Measurements from ENCODE around the gene SOBP. TPM values are rescaled to one million over a fixed set of nuclear protein-coding genes. Genes with fewer than 3 reads are reported as not detected.

Gene SOBP
- total RNA-seq, 1 experiment from 2014 or later, result 0.22 TPM

DNA sequence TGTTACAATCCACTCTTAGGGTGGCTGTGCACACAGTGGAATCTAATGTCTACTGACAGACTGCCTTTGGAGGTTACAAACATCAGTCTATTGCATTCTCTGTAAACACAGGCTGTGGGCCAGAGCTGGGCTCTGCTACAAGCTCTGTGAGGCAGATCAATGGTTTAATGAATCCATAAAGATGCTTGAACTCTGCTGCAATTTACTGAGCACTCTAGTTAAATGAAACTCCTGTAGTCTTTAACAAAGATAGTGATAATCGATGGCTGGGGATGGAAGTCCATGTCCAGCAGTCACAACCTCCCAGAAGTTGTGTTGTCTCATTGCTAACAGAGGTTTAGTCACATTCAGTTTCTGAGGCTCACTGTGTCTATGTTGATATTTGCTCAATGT is 50.5 kb downstream of the SOBP start:
- no peaks in the 10 kb centered on the region for H3F3A ChIP-seq (ENCODE audit: insufficient read depth, low read depth)
- no peaks in the 10 kb centered on the region for H3K27me3 ChIP-seq (ENCODE audit: insufficient read depth, low read depth)
- POLR2A ChIA-PET (ENCODE audit: unreplicated experiment), result no interaction called here
- no peaks in the 10 kb centered on the region for H3K4me1 ChIP-seq (replicated peaks; ENCODE audit: insufficient read depth)
- H3K4me2 ChIP-seq, result no peak overlapping the region
- TF ChIP-seq EZH2 (IDR thresholded peaks at IDR 0.05; ENCODE audit: low read depth), result no peak
- TF ChIP-seq, protein P1, sequence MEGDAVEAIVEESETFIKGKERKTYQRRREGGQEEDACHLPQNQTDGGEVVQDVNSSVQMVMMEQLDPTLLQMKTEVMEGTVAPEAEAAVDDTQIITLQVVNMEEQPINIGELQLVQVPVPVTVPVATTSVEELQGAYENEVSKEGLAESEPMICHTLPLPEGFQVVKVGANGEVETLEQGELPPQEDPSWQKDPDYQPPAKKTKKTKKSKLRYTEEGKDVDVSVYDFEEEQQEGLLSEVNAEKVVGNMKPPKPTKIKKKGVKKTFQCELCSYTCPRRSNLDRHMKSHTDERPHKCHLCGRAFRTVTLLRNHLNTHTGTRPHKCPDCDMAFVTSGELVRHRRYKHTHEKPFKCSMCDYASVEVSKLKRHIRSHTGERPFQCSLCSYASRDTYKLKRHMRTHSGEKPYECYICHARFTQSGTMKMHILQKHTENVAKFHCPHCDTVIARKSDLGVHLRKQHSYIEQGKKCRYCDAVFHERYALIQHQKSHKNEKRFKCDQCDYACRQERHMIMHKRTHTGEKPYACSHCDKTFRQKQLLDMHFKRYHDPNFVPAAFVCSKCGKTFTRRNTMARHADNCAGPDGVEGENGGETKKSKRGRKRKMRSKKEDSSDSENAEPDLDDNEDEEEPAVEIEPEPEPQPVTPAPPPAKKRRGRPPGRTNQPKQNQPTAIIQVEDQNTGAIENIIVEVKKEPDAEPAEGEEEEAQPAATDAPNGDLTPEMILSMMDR (conservative IDR thresholded peaks at IDR 0.05), result no peak
- CTCF ChIA-PET, result no interaction called here
- no peaks in the 10 kb centered on the region for H3K79me2 ChIP-seq (ENCODE audit: low read depth)
- H3K9me2 ChIP-seq (ENCODE audit: insufficient read depth), result no peaks in the 10 kb centered on the region
- H3K36me3 ChIP-seq (ENCODE audit: low read depth), result no peaks in the 10 kb centered on the region
- H4K20me1 ChIP-seq (ENCODE audit: insufficient read depth), result no peaks in the 10 kb centered on the region
- intact Hi-C loops (cut with micrococcal nuclease; ENCODE audit: unreplicated experiment), result no loop called here
- no peak for DNase-seq
- H3K9me3 ChIP-seq (ENCODE audit: insufficient read depth, low read depth), result no peaks in the 10 kb centered on the region
- H3K27ac ChIP-seq, result no peak overlapping the region
- no peak overlapping the region for H3K4me3 ChIP-seq
- no peak overlapping the region for H2AFZ ChIP-seq
- BruUV-seq (replicated peaks), result no TSS peak

DNA sequence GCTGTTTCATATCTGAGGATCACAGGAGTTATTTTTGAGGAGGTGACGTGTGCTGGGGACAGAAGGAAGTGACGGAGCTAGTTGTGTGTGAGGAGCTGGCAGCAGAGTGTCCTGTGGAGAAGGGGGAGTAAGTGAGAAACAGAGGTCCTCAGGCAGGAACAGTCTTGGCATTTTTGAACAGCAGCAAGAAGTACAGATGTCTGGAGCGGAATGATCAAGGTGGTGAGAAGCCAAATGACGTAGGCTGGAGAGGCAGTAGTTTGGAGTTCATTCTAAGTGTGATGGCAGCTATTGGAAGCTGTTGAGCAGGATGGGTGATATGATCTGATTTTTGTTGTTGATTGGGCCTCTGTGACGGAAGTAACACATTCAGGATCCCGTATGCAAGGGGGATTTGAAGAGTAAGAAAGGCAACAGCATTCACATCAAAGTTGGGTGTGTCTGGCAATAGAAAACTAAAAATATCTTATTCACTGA is 52.3 kb downstream of the SOBP start:
- no peaks in the 10 kb centered on the region for H3F3A ChIP-seq (ENCODE audit: insufficient read depth, low read depth)
- no peak overlapping the region for H3K27ac ChIP-seq
- no peak overlapping the region for H3K4me3 ChIP-seq
- ChIA-PET CTCF (no interaction called here), POLR2A (ENCODE audit: unreplicated experiment) (no interaction called here)
- BruUV-seq (replicated peaks), result no TSS peak
- no peaks in the 10 kb centered on the region for H3K36me3 ChIP-seq (ENCODE audit: low read depth)
- H3K4me2 ChIP-seq, result no peak overlapping the region
- no peak for DNase-seq
- no peak overlapping the region for H2AFZ ChIP-seq
- no peaks in the 10 kb centered on the region for H3K27me3 ChIP-seq (ENCODE audit: insufficient read depth, low read depth)
- TF ChIP-seq EZH2 (IDR thresholded peaks at IDR 0.05; ENCODE audit: low read depth), result no peak
- TF ChIP-seq, protein P1 (conservative IDR thresholded peaks at IDR 0.05), result no peak
- intact Hi-C loops (cut with micrococcal nuclease; ENCODE audit: unreplicated experiment), result no loop called here
- H3K9me3 ChIP-seq (ENCODE audit: insufficient read depth, low read depth), result no peaks in the 10 kb centered on the region
- H3K4me1 ChIP-seq (replicated peaks; ENCODE audit: insufficient read depth), result no peaks in the 10 kb centered on the region
- H3K9me2 ChIP-seq (ENCODE audit: insufficient read depth), result no peaks in the 10 kb centered on the region
- H3K79me2 ChIP-seq (ENCODE audit: low read depth), result no peaks in the 10 kb centered on the region
- no peaks in the 10 kb centered on the region for H4K20me1 ChIP-seq (ENCODE audit: insufficient read depth)

GRCh38 chr6:107543088-107543487 is 53.2 kb downstream of the SOBP start:
- no peaks in the 10 kb centered on the region for H3K79me2 ChIP-seq (ENCODE audit: low read depth)
- no TSS peak for BruUV-seq (replicated peaks)
- TF ChIP-seq, protein P1 (conservative IDR thresholded peaks at IDR 0.05), result no peak
- TF ChIP-seq EZH2 (IDR thresholded peaks at IDR 0.05; ENCODE audit: low read depth), result no peak
- no peaks in the 10 kb centered on the region for H3K4me1 ChIP-seq (replicated peaks; ENCODE audit: insufficient read depth)
- H3K4me2 ChIP-seq, result no peak overlapping the region
- no peak for DNase-seq
- no peaks in the 10 kb centered on the region for H4K20me1 ChIP-seq (ENCODE audit: insufficient read depth)
- H3K27ac ChIP-seq, result no peak overlapping the region
- ChIA-PET CTCF (no interaction called here), POLR2A (ENCODE audit: unreplicated experiment) (interaction anchor here (0.6 kb wide), 1 partner anchor 197 kb away, joined by 4 read pairs; no protein-coding TSS in a partner anchor)
- H3F3A ChIP-seq (ENCODE audit: insufficient read depth, low read depth), result no peaks in the 10 kb centered on the region
- intact Hi-C loops (cut with micrococcal nuclease; ENCODE audit: unreplicated experiment), result no loop called here
- no peaks in the 10 kb centered on the region for H3K36me3 ChIP-seq (ENCODE audit: low read depth)
- no peak overlapping the region for H2AFZ ChIP-seq
- no peaks in the 10 kb centered on the region for H3K9me2 ChIP-seq (ENCODE audit: insufficient read depth)
- no peak overlapping the region for H3K4me3 ChIP-seq
- no peaks in the 10 kb centered on the region for H3K27me3 ChIP-seq (ENCODE audit: insufficient read depth, low read depth)
- no peaks in the 10 kb centered on the region for H3K9me3 ChIP-seq (ENCODE audit: insufficient read depth, low read depth)

Data from PC-9 (cell line).